ENCODE data around the gene PCDHGA1.

The PCDHGA1 gene

GRCh38 chr5:141434006-141434405 is 103.7 kb downstream of the PCDHGA1 start:
- Histone ChIP-seq H4K20me1 (ENCODE audit: low read depth, low read length) (no peaks in the 10 kb centered on the region), H2AFZ (ENCODE audit: low read depth, low read length, severe bottlenecking) (no peak overlapping the region), H3F3A (ENCODE audit: insufficient read depth) (no peaks in the 10 kb centered on the region), H3K27ac (ENCODE audit: low read depth, low read length) (no peak overlapping the region), H3K9me3 (ENCODE audit: insufficient read depth, low read length) (peaks cover 6% of the 10 kb centered on the region; the same call in 1 of the 2 replicates), H3K9ac (ENCODE audit: low read length) (no peak overlapping the region), H3K79me2 (ENCODE audit: insufficient read depth, low read length) (no peaks in the 10 kb centered on the region), H3K4me3 (ENCODE audit: insufficient read depth, low read length, poor library complexity, severe bottlenecking) (no peak overlapping the region), H3K27me3 (ENCODE audit: low read length) (no peaks in the 10 kb centered on the region), H3K9me2 (replicated peaks; ENCODE audit: insufficient read depth, low read length) (no peaks in the 10 kb centered on the region), H3K36me3 (ENCODE audit: low read length) (no peaks in the 10 kb centered on the region; the same call in 1 of the 2 replicates), H3K4me2 (ENCODE audit: low read depth, low read length, poor library complexity, severe bottlenecking) (no peak overlapping the region)
- TF ChIP-seq EZH2phosphoT487 (conservative IDR thresholded peaks at IDR 0.05; ENCODE audit: low read length) = no peak
- TF ChIP-seq, protein P1, sequence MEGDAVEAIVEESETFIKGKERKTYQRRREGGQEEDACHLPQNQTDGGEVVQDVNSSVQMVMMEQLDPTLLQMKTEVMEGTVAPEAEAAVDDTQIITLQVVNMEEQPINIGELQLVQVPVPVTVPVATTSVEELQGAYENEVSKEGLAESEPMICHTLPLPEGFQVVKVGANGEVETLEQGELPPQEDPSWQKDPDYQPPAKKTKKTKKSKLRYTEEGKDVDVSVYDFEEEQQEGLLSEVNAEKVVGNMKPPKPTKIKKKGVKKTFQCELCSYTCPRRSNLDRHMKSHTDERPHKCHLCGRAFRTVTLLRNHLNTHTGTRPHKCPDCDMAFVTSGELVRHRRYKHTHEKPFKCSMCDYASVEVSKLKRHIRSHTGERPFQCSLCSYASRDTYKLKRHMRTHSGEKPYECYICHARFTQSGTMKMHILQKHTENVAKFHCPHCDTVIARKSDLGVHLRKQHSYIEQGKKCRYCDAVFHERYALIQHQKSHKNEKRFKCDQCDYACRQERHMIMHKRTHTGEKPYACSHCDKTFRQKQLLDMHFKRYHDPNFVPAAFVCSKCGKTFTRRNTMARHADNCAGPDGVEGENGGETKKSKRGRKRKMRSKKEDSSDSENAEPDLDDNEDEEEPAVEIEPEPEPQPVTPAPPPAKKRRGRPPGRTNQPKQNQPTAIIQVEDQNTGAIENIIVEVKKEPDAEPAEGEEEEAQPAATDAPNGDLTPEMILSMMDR (IDR thresholded peaks at IDR 0.05; ENCODE audit: insufficient read depth, low read length, poor library complexity, severe bottlenecking) = no peak

DNA sequence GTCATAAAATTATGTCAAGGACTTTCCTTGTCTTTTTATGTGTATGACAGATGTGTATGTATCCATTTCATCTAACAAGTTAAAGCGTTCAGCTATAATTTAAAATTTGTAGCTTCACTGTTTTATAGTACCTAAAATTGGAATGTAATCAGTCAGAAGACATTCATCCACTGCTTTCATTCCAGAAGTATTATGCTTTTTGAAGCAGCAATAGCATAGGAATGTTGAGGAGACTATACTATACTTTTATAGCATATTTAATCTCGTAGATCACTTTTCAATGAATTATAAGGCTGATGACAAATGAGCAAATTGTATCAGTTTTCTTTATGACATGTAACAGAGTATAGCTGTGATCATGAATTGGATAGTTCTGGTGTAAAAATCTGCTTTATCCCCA is 106.9 kb downstream of the PCDHGA1 start:
- Histone ChIP-seq H3K27me3 (ENCODE audit: low read length) (no peaks in the 10 kb centered on the region), H3K9ac (ENCODE audit: low read length) (no peak overlapping the region)
- TF ChIP-seq, protein P1 (IDR thresholded peaks at IDR 0.05; ENCODE audit: insufficient read depth, low read length, poor library complexity, severe bottlenecking) = no peak

DNA sequence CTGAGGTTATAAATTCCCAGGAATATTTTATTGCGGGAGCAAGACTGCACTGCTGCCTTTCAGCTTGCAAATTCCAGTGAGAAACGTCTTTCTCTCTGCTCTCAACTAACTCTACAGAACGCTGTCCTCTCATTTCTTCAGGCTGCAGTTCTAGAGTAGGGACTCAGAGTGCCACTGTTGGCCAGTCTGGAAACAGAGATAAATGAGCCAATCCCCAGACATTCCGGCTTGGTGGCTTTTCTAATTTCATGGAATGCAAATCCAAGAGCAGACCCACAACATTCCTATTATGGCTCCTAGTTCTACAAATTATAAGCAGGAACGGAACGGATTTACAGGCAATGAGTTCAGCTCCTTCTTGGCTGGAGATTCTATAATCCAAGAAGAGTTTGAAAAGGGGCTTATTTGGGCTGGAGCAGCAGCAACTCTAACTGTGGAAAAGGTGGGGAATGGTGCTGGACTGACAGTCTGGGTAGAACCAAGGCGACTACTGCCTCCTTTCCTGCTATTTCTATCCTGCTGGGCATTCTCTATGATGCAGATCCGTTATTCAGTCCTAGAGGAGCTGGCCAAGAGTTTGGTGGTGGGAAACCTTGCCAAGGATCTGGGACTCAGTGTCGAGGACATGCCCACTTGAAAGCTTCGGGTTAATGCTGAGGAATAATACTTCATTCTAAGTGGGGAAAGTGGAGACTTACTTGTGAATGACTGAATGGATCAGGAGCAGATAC is 109.3 kb downstream of the PCDHGA1 start:
- Histone ChIP-seq H3K4me3 (ENCODE audit: insufficient read depth, low read length, poor library complexity, severe bottlenecking) (no peak overlapping the region), H3F3A (ENCODE audit: insufficient read depth) (no peaks in the 10 kb centered on the region), H3K27me3 (ENCODE audit: low read length) (no peaks in the 10 kb centered on the region), H3K27ac (ENCODE audit: low read depth, low read length) (no peak overlapping the region), H3K79me2 (ENCODE audit: insufficient read depth, low read length) (no peaks in the 10 kb centered on the region), H3K9me3 (ENCODE audit: insufficient read depth, low read length) (no peaks in the 10 kb centered on the region), H3K4me2 (ENCODE audit: low read depth, low read length, poor library complexity, severe bottlenecking) (no peak overlapping the region), H4K20me1 (ENCODE audit: low read depth, low read length) (no peaks in the 10 kb centered on the region), H3K9me2 (replicated peaks; ENCODE audit: insufficient read depth, low read length) (no peaks in the 10 kb centered on the region), H2AFZ (ENCODE audit: low read depth, low read length, severe bottlenecking) (no peak overlapping the region), H3K9ac (ENCODE audit: low read length) (no peak overlapping the region), H3K36me3 (ENCODE audit: low read length) (no peaks in the 10 kb centered on the region)
- TF ChIP-seq, protein P1 (IDR thresholded peaks at IDR 0.05; ENCODE audit: insufficient read depth, low read length, poor library complexity, severe bottlenecking) = no peak
- no peak for TF ChIP-seq EZH2phosphoT487 (conservative IDR thresholded peaks at IDR 0.05; ENCODE audit: low read length)

More for the DNA sequence above, 106.9 kb downstream of the PCDHGA1 start:
- no peak overlapping the region for H3K4me3 ChIP-seq (ENCODE audit: insufficient read depth, low read length, poor library complexity, severe bottlenecking)
- H3K9me2 ChIP-seq (replicated peaks; ENCODE audit: insufficient read depth, low read length) = no peaks in the 10 kb centered on the region
- H2AFZ ChIP-seq (ENCODE audit: low read depth, low read length, severe bottlenecking) = no peak overlapping the region
- no peaks in the 10 kb centered on the region for H3F3A ChIP-seq (ENCODE audit: insufficient read depth)
- H3K27ac ChIP-seq (ENCODE audit: low read depth, low read length) = no peak overlapping the region
- H3K4me2 ChIP-seq (ENCODE audit: low read depth, low read length, poor library complexity, severe bottlenecking) = no peak overlapping the region
- no peaks in the 10 kb centered on the region for H3K79me2 ChIP-seq (ENCODE audit: insufficient read depth, low read length)
- H3K9me3 ChIP-seq (ENCODE audit: insufficient read depth, low read length) = no peaks in the 10 kb centered on the region
- H4K20me1 ChIP-seq (ENCODE audit: low read depth, low read length) = no peaks in the 10 kb centered on the region
- H3K36me3 ChIP-seq (ENCODE audit: low read length) = no peaks in the 10 kb centered on the region

Data from SU-DHL-6 (cell line).